VCaP (cell line): ENCODE results near the gene UNC5CL.

ENCODE experiments used
- H3K27ac ChIP-seq: fragments of 450-650 bp; 2 replicates; pipeline ENCODE4 v1.5.1; 2017
- CTCF ChIP-seq: fragments of 450-650 bp; conservative IDR thresholded peaks from 2 replicates; pipeline ENCODE4 v1.5.1; 2017; ENCODE audit warnings: mild to moderate bottlenecking, moderate library complexity

Gene UNC5CL

GRCh38 chr6:40977085-40977484, 61.9 kb downstream of the UNC5CL start:
- TF ChIP-seq CTCF = no peak
- no peak overlapping the region for H3K27ac ChIP-seq
